GM21390 (cell line): ENCODE measurements around the gene MVP.
"Not testable (repeated sequence)": the region's sequence is repeated elsewhere in the genome, so short reads cannot be mapped to it uniquely, and the experiment has no call there.

Experiments used
- ATAC-seq: cut with Tn5 transposase; IDR thresholded peaks from one replicate; pipeline ENCODE4 v1.9.1; 2021; ENCODE audit not compliant: unreplicated experiment

The MVP gene

DNA sequence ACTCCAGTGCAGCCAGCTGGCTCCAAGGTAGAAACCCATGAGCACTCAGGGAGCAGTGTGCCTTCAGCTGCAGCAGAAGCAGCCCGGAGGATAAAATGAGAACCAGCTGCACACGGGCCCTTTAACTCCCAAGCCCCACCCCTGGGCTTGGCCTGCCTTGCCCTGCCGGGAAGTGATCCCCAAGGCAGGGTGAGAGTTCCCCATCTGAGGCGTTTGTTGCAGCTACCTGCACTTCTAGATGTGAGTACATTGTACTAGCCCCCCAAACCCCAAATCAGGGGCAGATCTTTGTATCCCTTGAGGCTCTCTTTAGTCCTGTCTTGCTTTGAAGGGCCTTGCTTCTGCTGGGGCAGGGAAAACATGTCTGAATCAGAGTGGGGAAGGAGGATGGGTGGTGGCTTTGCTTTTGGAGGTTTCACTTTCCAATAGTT lies at the start of gene MVP:
TSS of gene MVP (plus strand) at position 192 of the 431 bp plus-strand sequence. CDS start 10,088 bp downstream, outside the sequence.
- ATAC-seq, result no peak

DNA sequence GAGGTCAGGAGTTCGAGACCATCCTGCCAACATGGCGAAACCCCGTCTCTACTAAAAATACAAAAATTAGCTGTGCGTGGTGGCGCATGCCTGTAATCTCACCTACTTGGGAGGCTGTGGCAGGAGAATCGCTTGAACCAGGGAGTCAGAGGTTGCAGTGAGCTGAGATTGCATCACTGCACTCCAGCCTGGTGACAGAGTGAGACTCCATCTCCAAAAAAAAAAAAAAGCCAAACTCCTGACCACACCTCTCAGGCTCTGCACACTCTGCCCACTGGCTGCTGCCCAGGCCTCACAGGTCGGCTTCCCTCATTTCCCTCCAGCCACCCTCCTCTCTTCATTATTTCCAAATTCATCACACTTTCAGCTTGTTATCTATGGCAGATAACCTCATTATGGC lies 47.9 kb upstream of the MVP start:
- ATAC-seq, result not testable (repeated sequence)

DNA sequence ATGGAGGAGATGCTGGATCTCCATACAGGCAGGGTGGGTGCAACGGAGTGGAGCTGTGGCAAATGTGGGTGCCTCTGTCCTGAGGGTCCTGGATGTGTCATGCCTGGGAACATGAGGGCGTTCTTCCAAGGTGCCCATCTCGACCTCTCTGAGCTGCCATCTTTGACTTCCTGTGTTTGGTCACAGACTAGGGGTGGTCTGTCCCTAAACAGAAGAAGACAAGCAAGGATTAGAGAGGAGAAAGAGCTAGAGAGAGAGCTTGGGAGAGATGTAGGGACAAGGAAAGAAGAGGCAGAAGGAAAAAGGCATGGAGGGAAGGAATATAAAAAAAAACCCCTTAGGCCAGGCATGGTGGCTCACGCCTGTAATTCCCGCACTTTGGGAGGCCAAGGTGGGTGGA lies 45.5 kb upstream of the MVP start:
- ATAC-seq, result no peak

DNA sequence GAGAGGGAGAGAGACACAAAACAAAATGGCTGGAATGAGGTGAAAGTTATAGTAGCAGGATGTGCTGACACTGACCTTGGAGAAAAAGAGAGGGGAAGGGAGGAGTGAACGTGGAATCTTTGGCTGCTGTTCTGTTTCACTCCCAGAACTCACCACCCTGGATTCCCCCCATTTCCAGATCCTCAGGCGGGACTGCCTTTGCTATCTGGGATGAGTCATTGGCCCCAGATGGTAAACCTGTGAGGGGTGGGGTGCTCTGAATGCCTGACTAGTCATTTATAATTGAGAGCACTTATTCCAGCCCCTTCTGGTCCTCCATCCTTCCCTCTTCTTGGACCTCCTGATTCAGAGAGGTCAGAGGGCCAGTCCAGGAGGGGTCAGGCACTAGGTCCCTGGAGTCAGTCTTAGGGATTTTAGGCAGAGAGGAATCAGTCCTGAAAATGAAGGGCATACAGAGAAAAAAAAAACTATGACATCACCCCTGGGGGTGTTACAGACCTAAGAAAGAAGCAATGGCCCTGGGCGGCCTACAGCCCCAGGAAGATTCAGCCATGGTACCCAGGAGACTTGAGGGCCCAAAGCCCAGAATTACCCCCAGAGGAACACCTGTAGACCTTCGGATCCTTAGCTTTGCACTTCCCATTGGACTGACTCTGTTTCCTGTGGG lies 44.4 kb upstream of the MVP start:
- ATAC-seq, result no peak

DNA sequence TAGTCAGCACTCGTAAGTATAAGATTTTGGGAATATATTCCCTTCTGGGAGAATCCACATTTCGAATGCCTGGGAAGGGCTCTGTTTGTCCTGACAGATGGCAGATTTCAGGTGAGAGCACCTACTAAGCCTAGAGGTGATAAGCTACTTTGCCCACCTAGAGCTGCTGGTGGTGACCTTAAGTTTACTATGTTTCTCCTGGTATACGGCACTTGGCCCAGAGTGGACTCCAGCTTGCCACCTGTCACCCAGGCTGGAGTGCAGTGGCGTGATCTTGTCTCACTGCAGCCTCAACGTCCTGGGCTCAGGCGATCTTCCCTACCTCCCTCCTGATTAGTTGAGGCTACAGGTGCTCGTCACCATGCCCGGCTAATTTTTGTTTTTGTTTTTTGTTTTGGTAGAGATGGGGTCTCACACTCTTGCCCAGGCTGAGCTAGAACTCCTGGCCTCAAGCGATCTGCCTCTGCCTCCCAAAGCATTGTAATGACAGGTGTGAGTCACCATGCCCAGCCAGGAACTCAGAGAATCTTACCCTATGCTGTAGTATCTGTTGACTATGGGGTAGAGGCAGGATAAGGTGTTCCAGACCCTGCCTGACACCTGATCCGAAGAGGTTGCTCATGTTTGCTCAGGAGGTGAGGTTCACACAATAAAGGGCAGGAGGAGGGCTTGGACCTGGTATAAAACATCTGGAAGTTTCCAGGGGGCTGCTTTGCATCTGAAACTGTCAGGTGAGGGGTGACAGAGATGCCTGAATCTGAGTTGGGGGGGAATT lies 42.5 kb upstream of the MVP start, which contains the start of gene ZG16:
TSS of gene ZG16 (plus strand) at position 681 of the 775 bp plus-strand sequence. CDS start 1,011 bp downstream, outside the sequence.
- no peak for ATAC-seq

DNA sequence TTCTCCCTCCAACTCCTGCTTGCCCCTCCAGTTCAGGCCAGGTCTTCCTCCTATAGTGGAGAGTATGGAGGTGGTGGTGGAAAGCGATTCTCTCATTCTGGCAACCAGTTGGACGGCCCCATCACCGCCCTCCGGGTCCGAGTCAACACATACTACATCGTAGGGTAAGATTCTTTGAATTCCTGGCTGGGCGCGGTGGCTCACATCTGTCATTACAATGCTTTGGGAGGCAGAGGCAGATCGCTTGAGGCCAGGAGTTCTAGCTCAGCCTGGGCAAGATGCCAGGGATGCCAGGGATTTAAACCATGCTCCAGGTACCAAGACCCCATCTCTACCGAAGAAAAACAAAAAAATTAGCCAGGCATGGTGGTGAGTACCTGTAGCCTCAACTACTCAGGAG lies 40.8 kb upstream of the MVP start:
- no peak for ATAC-seq

DNA sequence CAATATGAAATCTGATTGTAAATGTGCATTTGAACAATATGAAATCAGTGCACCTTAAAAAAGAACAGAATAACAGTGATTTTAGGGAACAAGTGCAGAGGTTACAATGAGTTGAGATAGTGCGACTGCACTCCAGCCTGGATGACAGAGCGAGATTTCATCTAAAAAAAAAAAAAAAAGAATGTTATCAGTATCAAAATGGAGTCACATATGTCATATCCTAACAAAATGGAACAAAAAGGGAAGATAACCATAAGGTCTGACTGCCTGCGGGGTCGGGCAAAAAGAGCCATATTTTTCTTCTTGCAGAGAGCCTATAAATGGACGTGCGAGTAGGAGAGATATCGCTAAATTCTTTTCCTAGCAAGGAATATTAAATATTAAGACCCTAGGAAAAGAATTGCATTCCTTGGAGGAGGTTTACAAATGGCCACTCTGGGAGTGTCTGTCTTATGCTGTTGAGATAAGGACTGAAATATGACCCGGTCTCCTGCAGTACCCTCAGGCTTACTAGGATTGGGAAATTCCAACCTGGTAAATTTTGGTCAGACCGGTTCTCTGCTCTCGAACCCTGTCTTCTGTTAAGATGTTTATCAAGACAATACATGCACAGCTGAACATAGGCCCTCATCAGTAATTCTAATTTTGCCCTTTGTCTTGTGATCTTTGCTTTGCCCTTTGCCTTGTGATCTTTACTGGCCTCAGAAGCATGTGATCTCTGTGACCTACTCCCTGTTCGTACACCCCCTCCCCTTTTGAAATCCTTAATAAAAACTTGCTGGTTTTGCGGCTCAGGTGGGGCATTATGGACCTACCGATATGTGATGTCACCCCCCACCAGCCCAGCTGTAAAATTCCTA lies 36.9 kb upstream of the MVP start:
- not testable (repeated sequence) for ATAC-seq

DNA sequence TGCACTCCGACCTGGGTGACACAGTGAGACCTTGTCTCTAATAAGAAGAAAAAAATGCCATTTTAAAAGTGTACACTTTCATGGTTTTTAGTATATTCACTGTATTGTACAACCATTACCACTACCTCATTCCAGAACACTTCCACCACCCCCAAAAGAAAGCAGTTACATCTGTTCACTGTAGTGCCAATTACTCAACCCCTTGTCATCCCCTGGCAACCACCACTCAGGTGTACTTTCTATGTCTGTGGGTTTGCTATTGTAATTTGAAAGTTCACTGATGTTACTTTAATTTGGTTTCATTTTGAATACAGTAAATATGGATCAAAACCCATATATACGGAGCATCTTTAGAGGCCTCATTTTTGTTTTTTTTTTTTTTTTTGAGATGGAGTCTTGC lies 36.1 kb upstream of the MVP start:
- ATAC-seq, result no peak

DNA sequence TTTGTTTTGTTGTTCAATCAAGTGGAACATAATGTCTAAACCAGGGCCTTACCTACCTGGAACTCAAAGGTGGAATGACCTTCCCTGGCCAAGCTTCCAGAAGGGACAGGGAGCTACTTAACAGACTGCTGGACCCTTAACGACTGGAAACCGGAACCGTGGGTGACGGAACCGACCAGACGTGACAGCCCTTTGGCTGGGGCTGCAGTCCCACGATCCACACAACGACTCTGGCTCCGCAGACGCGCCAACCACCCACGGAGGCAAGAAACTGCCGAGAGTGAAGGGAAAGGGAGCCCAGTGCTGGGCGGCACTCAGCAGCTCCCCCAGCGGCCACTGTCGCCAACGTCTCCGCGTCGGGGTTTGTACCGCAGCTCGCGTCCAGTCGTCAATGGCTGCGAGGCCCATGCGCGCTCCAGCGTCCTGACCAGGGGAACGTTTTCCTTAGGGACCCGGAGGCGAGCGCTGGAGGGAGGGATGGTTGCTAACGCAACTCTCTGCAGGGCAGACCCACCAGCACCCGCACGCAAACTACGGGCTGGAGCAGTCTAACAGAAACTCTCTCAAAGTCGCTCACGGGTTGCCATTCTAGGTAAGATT lies 35.3 kb upstream of the MVP start:
- ATAC-seq, result no peak

DNA sequence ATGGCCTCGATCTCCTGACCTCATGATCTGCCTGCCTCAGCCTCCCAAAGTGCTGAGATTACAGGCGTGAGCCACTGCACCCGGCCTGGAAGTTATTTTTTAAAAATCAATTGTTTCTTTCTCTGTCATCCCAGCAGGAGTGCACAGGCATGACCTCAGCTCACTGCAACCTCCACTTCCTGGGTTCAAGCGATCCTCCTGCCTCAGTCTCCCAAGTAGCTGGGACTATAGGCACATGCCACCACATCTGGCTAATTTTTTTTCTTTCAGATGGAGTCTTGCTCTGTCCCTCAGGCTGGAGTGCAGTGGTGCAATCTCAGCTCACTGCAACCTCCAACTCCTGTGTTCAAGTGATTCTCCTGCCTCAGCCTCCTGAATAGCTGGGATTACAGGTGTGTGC lies 33.1 kb upstream of the MVP start:
- not testable (repeated sequence) for ATAC-seq

DNA sequence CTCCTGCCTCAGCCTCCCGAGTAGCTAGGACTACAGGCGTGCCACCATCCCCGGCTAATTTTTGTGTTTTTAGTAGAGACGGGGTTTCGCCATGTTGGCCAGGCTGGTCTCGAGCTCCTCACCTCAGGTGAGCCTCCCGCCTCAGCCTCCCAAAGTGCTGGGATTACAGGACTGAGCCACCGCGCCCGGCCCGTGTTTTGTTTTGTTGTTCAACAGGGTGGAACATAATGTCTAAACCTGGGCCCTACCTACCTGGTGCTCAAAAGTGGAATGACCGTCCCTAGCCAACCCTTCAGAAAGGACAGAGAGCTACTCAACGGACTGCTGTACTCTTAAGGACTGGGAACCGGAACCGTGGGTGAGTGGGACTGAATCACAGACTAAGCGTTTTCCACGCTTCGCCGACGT lies 30.5 kb upstream of the MVP start:
- ATAC-seq, result no peak

DNA sequence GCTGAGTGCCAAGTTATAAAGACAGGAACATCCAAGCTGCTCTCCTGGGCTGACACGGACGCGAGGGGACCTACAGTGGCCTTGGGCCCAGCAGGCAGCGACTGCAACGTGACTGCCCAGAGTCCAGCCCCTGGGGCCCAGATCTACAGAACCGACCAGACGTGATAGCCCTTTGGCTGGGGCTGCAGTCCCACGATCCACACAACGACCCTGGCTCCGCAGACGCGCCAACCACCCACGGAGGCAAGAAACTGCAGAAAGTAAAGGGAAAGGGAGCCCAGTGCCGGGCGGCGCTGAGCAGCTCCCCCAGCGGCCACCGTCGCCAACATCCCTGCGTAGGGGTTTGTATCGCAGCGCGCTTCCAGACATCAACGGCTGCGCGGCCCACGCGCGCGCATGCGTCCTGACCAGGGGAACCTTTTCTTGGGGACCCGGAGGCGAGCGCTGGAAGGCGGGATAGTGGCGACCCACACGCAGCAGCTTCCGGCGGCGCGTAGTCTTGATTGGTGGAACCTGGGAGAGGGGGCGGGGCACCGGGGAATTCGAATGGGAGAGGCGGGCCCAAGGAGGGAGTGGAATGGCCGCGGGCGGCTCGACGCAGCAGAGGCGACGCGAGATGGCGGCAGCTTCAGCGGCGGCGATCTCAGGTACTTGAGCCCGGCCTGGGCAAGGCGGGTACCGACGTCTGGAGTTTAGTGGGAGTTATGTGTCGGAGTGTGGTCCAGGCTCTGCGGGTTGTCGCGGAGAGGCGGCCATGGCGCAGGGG lies 29.9 kb upstream of the MVP start, which contains the start of gene KIF22:
TSS of gene KIF22 (plus strand) at position 569 of the 766 bp plus-strand sequence. CDS start at position 578, 9 bp downstream.
- ATAC-seq, result peak; percentile 92

DNA sequence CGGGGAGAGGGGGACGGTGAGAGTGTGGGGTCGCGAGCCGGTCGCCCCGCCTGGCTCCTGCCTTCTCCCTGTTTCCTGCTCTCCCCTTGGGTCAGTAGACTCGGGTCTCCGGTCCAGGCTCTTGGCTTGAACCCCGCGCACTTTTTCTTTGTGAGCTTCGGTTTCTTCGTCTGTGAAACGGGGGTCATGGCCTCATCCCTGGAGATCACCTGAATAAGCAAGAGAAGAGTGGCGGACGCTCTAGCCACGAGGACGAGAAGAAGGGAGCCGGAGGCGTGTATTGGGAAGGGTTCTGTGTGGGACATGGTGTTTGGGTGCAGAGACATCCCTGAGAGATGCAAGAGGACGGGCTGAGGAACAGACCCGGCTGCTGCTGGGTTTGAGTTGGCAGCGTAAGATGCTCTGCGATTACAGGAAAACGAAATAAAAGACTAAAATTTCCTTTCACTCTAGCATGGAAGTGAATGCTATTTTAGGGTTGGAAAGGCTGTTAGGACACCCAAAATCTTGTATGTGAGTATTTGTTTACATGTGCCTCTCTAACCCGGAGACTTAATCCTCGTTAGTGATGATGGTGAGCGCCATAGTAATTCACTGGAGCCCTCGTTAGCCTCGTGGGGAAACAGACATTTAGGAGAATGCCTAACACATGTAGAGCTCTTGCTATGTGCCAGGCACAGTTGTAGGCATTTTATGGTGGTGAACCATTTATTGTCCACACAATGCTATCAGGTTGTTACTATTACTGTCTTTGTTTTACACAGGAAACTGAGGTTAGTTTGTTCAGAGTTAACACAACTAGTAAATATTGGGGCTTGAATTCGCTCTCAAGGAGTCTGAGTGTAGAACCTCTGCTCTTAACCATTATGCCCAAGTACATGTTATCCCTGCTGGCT lies 29.1 kb upstream of the MVP start:
- ATAC-seq, result peak; percentile 24

DNA sequence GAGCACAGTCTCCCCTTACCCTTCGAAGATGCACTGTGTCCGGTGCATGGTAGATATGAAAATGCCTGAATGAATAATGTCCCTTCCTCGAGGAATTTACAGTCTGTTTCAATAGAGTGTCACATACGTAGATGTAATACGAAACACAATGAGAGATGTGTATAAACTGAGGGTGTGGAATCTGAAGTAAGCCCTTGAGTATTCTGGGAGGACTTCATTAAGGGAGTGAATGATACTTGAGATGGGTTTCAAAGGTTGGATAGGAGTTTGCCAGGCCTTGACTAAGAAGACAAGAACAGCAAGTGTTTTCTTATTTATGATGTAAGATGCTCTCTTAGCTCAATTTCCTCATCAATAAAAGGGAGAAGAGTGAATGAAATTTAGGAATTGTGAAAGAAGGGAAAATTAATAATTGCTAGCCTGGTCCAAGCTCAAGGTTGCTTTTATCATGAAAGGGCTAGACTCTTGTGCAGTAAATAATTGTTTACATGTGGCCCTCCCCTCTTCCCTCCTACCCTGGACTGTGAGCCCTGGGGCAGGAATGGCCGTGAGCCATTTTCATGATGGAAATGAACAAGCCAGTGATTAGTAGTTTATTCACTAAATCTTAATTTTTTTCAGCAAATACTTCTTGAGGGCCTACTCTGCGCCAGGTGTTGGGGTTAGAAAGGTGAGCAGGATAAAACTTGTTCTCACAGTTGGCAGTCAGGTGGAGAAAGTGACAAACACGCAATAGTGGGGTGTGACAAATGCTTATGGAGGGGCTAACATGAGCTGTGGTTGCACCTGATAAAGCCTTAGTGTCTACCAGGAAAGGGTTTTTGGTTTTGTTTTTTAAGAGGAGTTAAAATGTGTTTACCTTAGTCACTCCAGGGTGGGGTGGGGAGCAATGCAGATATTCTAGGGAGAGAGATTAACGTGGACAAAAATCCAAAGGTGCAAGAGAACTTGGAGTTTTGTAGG lies 28.1 kb upstream of the MVP start:
- ATAC-seq, result no peak

DNA sequence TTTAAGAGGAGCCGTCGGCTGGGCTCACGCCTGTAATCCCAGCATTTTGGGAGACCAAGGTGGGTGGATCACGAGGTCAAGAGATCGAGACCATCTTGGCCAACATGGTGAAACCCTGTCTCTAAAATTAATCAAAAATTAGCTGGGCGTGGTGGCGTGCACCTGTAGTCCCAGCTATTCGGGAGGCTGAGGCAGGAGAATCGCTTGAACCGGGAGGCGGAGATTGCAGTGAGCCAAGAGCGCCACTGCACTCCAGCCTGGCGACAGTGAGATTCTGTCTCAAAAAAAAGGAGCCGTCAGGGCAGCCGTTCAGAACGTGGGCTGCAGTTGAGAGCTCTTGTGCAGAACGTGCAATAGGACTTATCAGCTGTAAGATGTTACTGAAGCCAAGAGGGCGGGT lies 27.1 kb upstream of the MVP start:
- ATAC-seq, result not testable (repeated sequence)

DNA sequence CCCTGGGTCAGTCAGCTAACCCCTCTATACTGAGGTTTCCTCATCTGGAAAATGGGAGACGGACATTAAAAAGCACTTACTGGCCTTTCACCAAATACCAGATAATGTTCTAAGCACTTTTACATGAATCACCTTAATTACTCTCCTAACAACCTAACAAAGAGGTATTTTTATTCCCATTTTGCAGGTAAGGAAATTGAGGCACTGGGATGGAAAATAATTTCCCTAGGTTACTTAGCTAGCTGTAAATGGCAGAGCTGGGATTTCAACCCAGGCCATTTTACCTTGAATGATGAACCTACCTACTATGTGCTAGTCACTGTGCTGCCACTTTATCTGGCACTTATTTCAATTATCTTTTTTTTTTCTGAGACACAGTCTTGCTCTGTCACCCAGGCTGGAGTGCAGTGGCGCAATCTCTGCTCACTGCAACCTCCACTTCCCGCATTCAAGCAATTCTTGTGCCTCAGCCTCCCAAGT lies 26.0 kb upstream of the MVP start:
- ATAC-seq, result no peak

DNA sequence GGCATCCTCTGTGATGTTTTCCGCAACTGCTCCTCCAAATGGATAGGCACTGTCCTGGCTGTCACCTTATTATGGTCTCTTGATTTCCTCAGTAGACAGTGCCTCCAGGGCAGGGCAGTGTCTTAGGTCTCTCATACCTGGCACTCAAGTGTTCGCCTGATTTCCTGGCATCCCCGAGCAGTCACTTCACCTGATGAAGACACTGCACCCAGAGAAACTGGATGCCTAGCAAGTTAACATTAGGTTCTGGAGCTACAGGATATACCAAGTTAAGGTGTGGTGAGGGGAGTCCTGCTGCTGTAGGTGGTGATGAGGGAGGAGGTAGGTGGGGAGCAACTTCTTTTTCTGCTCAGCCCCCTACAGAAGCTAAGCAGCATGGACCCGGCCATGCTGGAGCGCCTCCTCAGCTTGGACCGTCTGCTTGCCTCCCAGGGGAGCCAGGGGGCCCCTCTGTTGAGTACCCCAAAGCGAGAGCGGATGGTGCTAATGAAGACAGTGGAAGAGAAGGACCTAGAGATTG lies 17.8 kb upstream of the MVP start:
- ATAC-seq, result no peak

DNA sequence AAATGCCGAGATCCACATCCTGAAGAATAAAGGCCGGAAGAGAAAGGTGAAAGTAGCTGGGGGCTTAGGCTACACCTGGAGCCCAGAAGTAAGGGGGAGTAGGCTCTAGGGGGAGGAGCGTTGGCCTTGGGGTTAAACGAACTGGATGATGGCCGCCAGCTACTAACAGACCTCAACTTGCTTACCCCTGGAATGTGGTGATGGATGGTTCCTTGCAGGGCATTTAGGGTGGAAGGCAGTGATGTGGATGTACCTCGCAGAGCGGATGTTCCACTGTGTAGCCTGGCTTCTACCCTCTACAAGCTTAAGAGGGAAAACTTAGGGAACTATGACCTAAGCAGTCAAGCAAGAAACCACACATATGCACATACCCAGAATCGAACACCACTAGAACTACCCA lies 16.2 kb upstream of the MVP start:
- no peak for ATAC-seq
